Activated CD4-positive, alpha-beta T cell treated with anti-CD3 and anti-CD28 coated beads, Interleukin-2, amount 10 ng/mL, durations not matched to agents 7 days and 5 days (primary cell): ENCODE results near the gene KLF16. TPM values are rescaled to one million over a fixed set of nuclear protein-coding genes. Genes with fewer than 3 reads are reported as not detected.

Source experiments
- CTCF ChIA-PET: fragments of 350-600 bp; sonication (Branson Sonifier 250); formaldehyde crosslinking; loops from one replicate; lab custom pipeline; 2021; ENCODE audit warnings: antibody characterized with exemption; lab: Charles Lee
- POLR2A ChIA-PET: fragments of 350-600 bp; sonication (Branson Sonifier 250); formaldehyde crosslinking; loops from one replicate; lab custom pipeline; 2021; ENCODE audit warnings: antibody characterized with exemption; lab: Charles Lee
- DNase-seq: peaks from one replicate; pipeline ENCODE4 v3.0.0-alpha.2; 2020
- H3K27ac Mint-ChIP-seq: one replicate; pipeline ENCODE4 v1.8.0; 2021; ENCODE audit warnings: mild to moderate bottlenecking, moderate library complexity, mixed read lengths
- H3K27me3 Mint-ChIP-seq: one replicate; pipeline ENCODE4 v1.8.0; 2021; ENCODE audit warnings: mixed read lengths
- H3K36me3 Mint-ChIP-seq: one replicate; pipeline ENCODE4 v1.8.0; 2021; ENCODE audit warnings: low read depth, mixed read lengths
- H3K4me1 Mint-ChIP-seq: one replicate; pipeline ENCODE4 v1.8.0; 2021; ENCODE audit warnings: mixed read lengths
- H3K4me3 Mint-ChIP-seq: one replicate; pipeline ENCODE4 v1.8.0; 2021; ENCODE audit warnings: mild to moderate bottlenecking, moderate library complexity, mixed read lengths
- H3K9me3 Mint-ChIP-seq: one replicate; pipeline ENCODE4 v1.8.0; 2021; ENCODE audit warnings: mixed read lengths
- total RNA-seq, 2 experiments: library from RNA; stranded (reverse); gene quantifications; one replicate each; pipeline ENCODE4 v1.2.3, GENCODE V29; 2021

Gene KLF16
- total RNA-seq, 2 experiments from 2014 or later, result 24.0 to 25.5 TPM

GRCh38 chr19:1840541-1841115 lies 22.8 kb downstream of the KLF16 start:
- Mint-ChIP-seq H3K36me3 (peaks cover 2% of the 10 kb centered on the region), H3K9me3 (no peaks in the 10 kb centered on the region), H3K4me3 (no peak overlapping the region), H3K27me3 (no peaks in the 10 kb centered on the region), H3K4me1 (peaks cover 24% of the 10 kb centered on the region), H3K27ac (no peak overlapping the region)
- CTCF ChIA-PET, result interaction anchor here (1.3 to 4.7 kb wide), 2 partner anchors 8 to 14 kb away, joined by 3 to 31 read pairs; no protein-coding TSS in a partner anchor
- POLR2A ChIA-PET, result no interaction called here
- DNase-seq, result no peak

- CTCF ChIA-PET, result interaction anchor here (1.3 to 4.7 kb wide), 5 partner anchors 9 to 106 kb away, joined by 3 to 31 read pairs (median 4); no protein-coding TSS in a partner anchor
- H3K4me3 Mint-ChIP-seq, result no peak overlapping the region
- no peak for DNase-seq
- no peaks in the 10 kb centered on the region for H3K9me3 Mint-ChIP-seq
- no peak overlapping the region for H3K27ac Mint-ChIP-seq
- no peaks in the 10 kb centered on the region for H3K27me3 Mint-ChIP-seq
- H3K4me1 Mint-ChIP-seq, result peaks cover 23% of the 10 kb centered on the region
- peaks cover 2% of the 10 kb centered on the region for H3K36me3 Mint-ChIP-seq
- POLR2A ChIA-PET, result no interaction called here
Measured at GRCh38 chr19:1839658-1840540, 23.5 kb downstream of the KLF16 start.

GRCh38 chr19:1837625-1838105 lies 25.7 kb downstream of the KLF16 start:
- ChIA-PET CTCF (interaction anchor here (0.7 to 4.7 kb wide), 10 partner anchors 8 to 451 kb away, joined by 3 to 31 read pairs (median 4); no protein-coding TSS in a partner anchor), POLR2A (no interaction called here)
- peaks cover 19% of the 10 kb centered on the region for H3K4me1 Mint-ChIP-seq
- H3K9me3 Mint-ChIP-seq, result no peaks in the 10 kb centered on the region
- H3K27ac Mint-ChIP-seq, result no peak overlapping the region
- no peak overlapping the region for H3K4me3 Mint-ChIP-seq
- DNase-seq, result peak; percentile 62
- no peaks in the 10 kb centered on the region for H3K36me3 Mint-ChIP-seq
- no peaks in the 10 kb centered on the region for H3K27me3 Mint-ChIP-seq

GRCh38 chr19:1837222-1837565 lies 26.2 kb downstream of the KLF16 start:
- no peak overlapping the region for H3K27ac Mint-ChIP-seq
- no peaks in the 10 kb centered on the region for H3K9me3 Mint-ChIP-seq
- H3K36me3 Mint-ChIP-seq, result no peaks in the 10 kb centered on the region
- peaks cover 17% of the 10 kb centered on the region for H3K4me1 Mint-ChIP-seq
- ChIA-PET POLR2A (no interaction called here), CTCF (interaction anchor here (1.3 to 4.7 kb wide), 5 partner anchors 9 to 16 kb away, joined by 4 to 31 read pairs (median 5); no protein-coding TSS in a partner anchor)
- DNase-seq, result no peak
- no peak overlapping the region for H3K4me3 Mint-ChIP-seq
- no peaks in the 10 kb centered on the region for H3K27me3 Mint-ChIP-seq

- H3K4me3 Mint-ChIP-seq, result no peak overlapping the region
- peaks cover 16% of the 10 kb centered on the region for H3K4me1 Mint-ChIP-seq
- no peaks in the 10 kb centered on the region for H3K27me3 Mint-ChIP-seq
- no peak for DNase-seq
- H3K36me3 Mint-ChIP-seq, result no peaks in the 10 kb centered on the region
- CTCF ChIA-PET, result interaction anchor here (1.3 to 4.7 kb wide), 5 partner anchors 8 to 17 kb away, joined by 4 to 31 read pairs (median 5); no protein-coding TSS in a partner anchor
- no peak overlapping the region for H3K27ac Mint-ChIP-seq
- POLR2A ChIA-PET, result no interaction called here
- H3K9me3 Mint-ChIP-seq, result no peaks in the 10 kb centered on the region
Measured at GRCh38 chr19:1836458-1837221, 26.7 kb downstream of the KLF16 start.

GRCh38 chr19:1833540-1833939 lies 29.8 kb downstream of the KLF16 start:
- DNase-seq, result no peak
- Mint-ChIP-seq H3K27me3 (no peaks in the 10 kb centered on the region), H3K4me3 (no peak overlapping the region), H3K27ac (no peak overlapping the region), H3K36me3 (peaks cover 3% of the 10 kb centered on the region), H3K4me1 (no peaks in the 10 kb centered on the region), H3K9me3 (no peaks in the 10 kb centered on the region)
- CTCF ChIA-PET, result interaction anchor here (0.5 to 0.9 kb wide), 2 partner anchors 10 to 1560 kb away, joined by 3 read pairs; no protein-coding TSS in a partner anchor
- POLR2A ChIA-PET, result no interaction called here

- no peak for DNase-seq
- Mint-ChIP-seq H3K4me3 (no peak overlapping the region), H3K27ac (no peak overlapping the region), H3K4me1 (no peaks in the 10 kb centered on the region), H3K36me3 (peaks cover 3% of the 10 kb centered on the region), H3K9me3 (no peaks in the 10 kb centered on the region), H3K27me3 (no peaks in the 10 kb centered on the region)
- ChIA-PET POLR2A (no interaction called here), CTCF (no interaction called here)
Measured at GRCh38 chr19:1832046-1832663, 31.2 kb downstream of the KLF16 start.

- ChIA-PET POLR2A (no interaction called here), CTCF (no interaction called here)
- no peak overlapping the region for H3K4me3 Mint-ChIP-seq
- H3K27me3 Mint-ChIP-seq, result no peaks in the 10 kb centered on the region
- peaks cover 4% of the 10 kb centered on the region for H3K36me3 Mint-ChIP-seq
- DNase-seq, result no peak
- peaks cover 1% of the 10 kb centered on the region for H3K4me1 Mint-ChIP-seq
- no peaks in the 10 kb centered on the region for H3K9me3 Mint-ChIP-seq
- no peak overlapping the region for H3K27ac Mint-ChIP-seq
Measured at GRCh38 chr19:1830978-1831377, 32.4 kb downstream of the KLF16 start.

GRCh38 chr19:1830568-1830967 lies 32.8 kb downstream of the KLF16 start:
- H3K4me1 Mint-ChIP-seq, result peaks cover 4% of the 10 kb centered on the region

GRCh38 chr19:1829958-1830357 lies 33.4 kb downstream of the KLF16 start:
- Mint-ChIP-seq H3K27ac (no peak overlapping the region), H3K27me3 (no peaks in the 10 kb centered on the region), H3K9me3 (no peaks in the 10 kb centered on the region), H3K36me3 (peaks cover 8% of the 10 kb centered on the region), H3K4me3 (no peak overlapping the region), H3K4me1 (peaks cover 4% of the 10 kb centered on the region)
- no peak for DNase-seq
- ChIA-PET CTCF (interaction anchor here (1.0 to 1.2 kb wide), 2 partner anchors 8 to 9 kb away, joined by 4 to 5 read pairs; no protein-coding TSS in a partner anchor), POLR2A (no interaction called here)

More at GRCh38 chr19:1830568-1830967, 32.8 kb downstream of the KLF16 start:
- H3K36me3 Mint-ChIP-seq, result peaks cover 8% of the 10 kb centered on the region
- no peak overlapping the region for H3K27ac Mint-ChIP-seq
- H3K4me3 Mint-ChIP-seq, result no peak overlapping the region
- DNase-seq, result no peak
- ChIA-PET POLR2A (no interaction called here), CTCF (no interaction called here)
- no peaks in the 10 kb centered on the region for H3K27me3 Mint-ChIP-seq
- no peaks in the 10 kb centered on the region for H3K9me3 Mint-ChIP-seq

- Mint-ChIP-seq H3K4me1 (peaks cover 4% of the 10 kb centered on the region), H3K9me3 (no peaks in the 10 kb centered on the region), H3K27ac (no peak overlapping the region), H3K36me3 (peaks cover 11% of the 10 kb centered on the region), H3K4me3 (no peak overlapping the region), H3K27me3 (no peaks in the 10 kb centered on the region)
- ChIA-PET CTCF (interaction anchor here (0.7 to 2.8 kb wide), 3 partner anchors 9 to 21 kb away, joined by 3 to 17 read pairs (median 4); no protein-coding TSS in a partner anchor), POLR2A (no interaction called here)
- DNase-seq, result no peak
Measured at GRCh38 chr19:1828279-1829238, 34.8 kb downstream of the KLF16 start.
